ENCODE data around the gene FBXO17. TPM values are rescaled to one million over a fixed set of nuclear protein-coding genes. Genes with fewer than 3 reads are reported as not detected.
"Not testable (repeated sequence)": the region's sequence is repeated elsewhere in the genome, so short reads cannot be mapped to it uniquely, and the experiment has no call there.

FBXO17 gene
- polyA plus RNA-seq, 2 donors, result 5.4 to 6.1 TPM

GRCh38 chr19:38970664-38971532, 4.6 kb downstream of the FBXO17 start:
- no peaks in the 10 kb centered on the region for H3K27me3 ChIP-seq (ENCODE audit: control insufficient read depth in 1 of 2, insufficient read depth in 2 of 2, low read length in 2 of 2)
- WGBS, 2 donors, result 75 to 76% methylated on average over 12 of the region's 12 CpGs

GRCh38 chr19:38966149-38966548, 9.4 kb downstream of the FBXO17 start:
- not testable (repeated sequence) for H3K27ac ChIP-seq (ENCODE audit: low read depth in 2 of 2, low read length in 1 of 2); H3K4me1 ChIP-seq (ENCODE audit: control insufficient read depth in 2 of 2, insufficient read depth in 2 of 2, low read length in 1 of 2); H3K36me3 ChIP-seq (ENCODE audit: control insufficient read depth in 2 of 2, insufficient read depth in 2 of 2, low read length in 1 of 2); H3K9me3 ChIP-seq (ENCODE audit: control insufficient read depth in 2 of 2, insufficient read depth in 1 of 2, low read depth in 1 of 2, low read length in 1 of 2); H3K27me3 ChIP-seq (ENCODE audit: control insufficient read depth in 1 of 2, insufficient read depth in 2 of 2, low read length in 2 of 2); H3K4me3 ChIP-seq (ENCODE audit: low read depth in 1 of 2, low read length in 2 of 2)
- 94 to 99% methylated on average over 5 of the region's 5 CpGs for WGBS, 2 donors

More at GRCh38 chr19:38970664-38971532, 4.6 kb downstream of the FBXO17 start:
- H3K4me3 ChIP-seq (ENCODE audit: low read depth in 1 of 2, low read length in 2 of 2), result no peak overlapping the region
- no peaks in the 10 kb centered on the region for H3K36me3 ChIP-seq (ENCODE audit: control insufficient read depth in 2 of 2, insufficient read depth in 2 of 2, low read length in 1 of 2)
- H3K4me1 ChIP-seq (ENCODE audit: control insufficient read depth in 2 of 2, insufficient read depth in 2 of 2, low read length in 1 of 2), result no peaks in the 10 kb centered on the region
- H3K27ac ChIP-seq (ENCODE audit: low read depth in 2 of 2, low read length in 1 of 2), result no peak overlapping the region
- no peaks in the 10 kb centered on the region for H3K9me3 ChIP-seq (ENCODE audit: control insufficient read depth in 2 of 2, insufficient read depth in 1 of 2, low read depth in 1 of 2, low read length in 1 of 2)

- Histone ChIP-seq H3K36me3 (ENCODE audit: control insufficient read depth in 2 of 2, insufficient read depth in 2 of 2, low read length in 1 of 2) (no peaks in the 10 kb centered on the region), H3K9me3 (ENCODE audit: control insufficient read depth in 2 of 2, insufficient read depth in 1 of 2, low read depth in 1 of 2, low read length in 1 of 2) (no peaks in the 10 kb centered on the region), H3K4me1 (ENCODE audit: control insufficient read depth in 2 of 2, insufficient read depth in 2 of 2, low read length in 1 of 2) (peaks cover 0 to 3% of the 10 kb centered on the region in 2 donors), H3K4me3 (ENCODE audit: low read depth in 1 of 2, low read length in 2 of 2) (no peak overlapping the region), H3K27me3 (ENCODE audit: control insufficient read depth in 1 of 2, insufficient read depth in 2 of 2, low read length in 2 of 2) (no peaks in the 10 kb centered on the region), H3K27ac (ENCODE audit: low read depth in 2 of 2, low read length in 1 of 2) (no peak overlapping the region)
- 89 to 97% methylated on average over 2 of the region's 2 CpGs for WGBS, 2 donors
Measured at GRCh38 chr19:38964738-38965137, 10.8 kb downstream of the FBXO17 start.

- Histone ChIP-seq H3K36me3 (ENCODE audit: control insufficient read depth in 2 of 2, insufficient read depth in 2 of 2, low read length in 1 of 2) (no peaks in the 10 kb centered on the region), H3K27ac (ENCODE audit: low read depth in 2 of 2, low read length in 1 of 2) (no peak overlapping the region), H3K4me1 (ENCODE audit: control insufficient read depth in 2 of 2, insufficient read depth in 2 of 2, low read length in 1 of 2) (peaks cover 0 to 3% of the 10 kb centered on the region in 2 donors), H3K27me3 (ENCODE audit: control insufficient read depth in 1 of 2, insufficient read depth in 2 of 2, low read length in 2 of 2) (no peaks in the 10 kb centered on the region), H3K4me3 (ENCODE audit: low read depth in 1 of 2, low read length in 2 of 2) (no peak overlapping the region), H3K9me3 (ENCODE audit: control insufficient read depth in 2 of 2, insufficient read depth in 1 of 2, low read depth in 1 of 2, low read length in 1 of 2) (no peaks in the 10 kb centered on the region)
- WGBS, 2 donors, result 88 to 89% methylated on average over 5 of the region's 5 CpGs
Measured at GRCh38 chr19:38959618-38960017, 15.9 kb downstream of the FBXO17 start.

GRCh38 chr19:38958301-38958700, 17.2 kb downstream of the FBXO17 start:
- no peak overlapping the region for H3K27ac ChIP-seq (ENCODE audit: low read depth in 2 of 2, low read length in 1 of 2)
- H3K36me3 ChIP-seq (ENCODE audit: control insufficient read depth in 2 of 2, insufficient read depth in 2 of 2, low read length in 1 of 2), result no peaks in the 10 kb centered on the region
- H3K4me3 ChIP-seq (ENCODE audit: low read depth in 1 of 2, low read length in 2 of 2), result no peak overlapping the region
- peaks cover 0 to 3% of the 10 kb centered on the region in 2 donors for H3K4me1 ChIP-seq (ENCODE audit: control insufficient read depth in 2 of 2, insufficient read depth in 2 of 2, low read length in 1 of 2)
- 84 to 94% methylated on average over 2 of the region's 2 CpGs for WGBS, 2 donors
- no peaks in the 10 kb centered on the region for H3K9me3 ChIP-seq (ENCODE audit: control insufficient read depth in 2 of 2, insufficient read depth in 1 of 2, low read depth in 1 of 2, low read length in 1 of 2)
- H3K27me3 ChIP-seq (ENCODE audit: control insufficient read depth in 1 of 2, insufficient read depth in 2 of 2, low read length in 2 of 2), result no peaks in the 10 kb centered on the region

GRCh38 chr19:38956264-38956663, 19.3 kb downstream of the FBXO17 start:
- H3K27me3 ChIP-seq (ENCODE audit: control insufficient read depth in 1 of 2, insufficient read depth in 2 of 2, low read length in 2 of 2), result no peaks in the 10 kb centered on the region
- no peaks in the 10 kb centered on the region for H3K36me3 ChIP-seq (ENCODE audit: control insufficient read depth in 2 of 2, insufficient read depth in 2 of 2, low read length in 1 of 2)
- no peaks in the 10 kb centered on the region for H3K9me3 ChIP-seq (ENCODE audit: control insufficient read depth in 2 of 2, insufficient read depth in 1 of 2, low read depth in 1 of 2, low read length in 1 of 2)
- 87 to 93% methylated on average over 2 of the region's 2 CpGs for WGBS, 2 donors
- no peak overlapping the region for H3K4me3 ChIP-seq (ENCODE audit: low read depth in 1 of 2, low read length in 2 of 2)
- no peaks in the 10 kb centered on the region for H3K4me1 ChIP-seq (ENCODE audit: control insufficient read depth in 2 of 2, insufficient read depth in 2 of 2, low read length in 1 of 2)
- no peak overlapping the region for H3K27ac ChIP-seq (ENCODE audit: low read depth in 2 of 2, low read length in 1 of 2)

GRCh38 chr19:38953677-38954076, 21.9 kb downstream of the FBXO17 start:
- Histone ChIP-seq H3K4me3 (ENCODE audit: low read depth in 1 of 2, low read length in 2 of 2) (no peak overlapping the region), H3K27me3 (ENCODE audit: control insufficient read depth in 1 of 2, insufficient read depth in 2 of 2, low read length in 2 of 2) (no peaks in the 10 kb centered on the region), H3K9me3 (ENCODE audit: control insufficient read depth in 2 of 2, insufficient read depth in 1 of 2, low read depth in 1 of 2, low read length in 1 of 2) (no peaks in the 10 kb centered on the region), H3K36me3 (ENCODE audit: control insufficient read depth in 2 of 2, insufficient read depth in 2 of 2, low read length in 1 of 2) (no peaks in the 10 kb centered on the region), H3K4me1 (ENCODE audit: control insufficient read depth in 2 of 2, insufficient read depth in 2 of 2, low read length in 1 of 2) (peaks cover 3 to 6% of the 10 kb centered on the region in 2 donors), H3K27ac (ENCODE audit: low read depth in 2 of 2, low read length in 1 of 2) (no peak overlapping the region)
- WGBS, 2 donors, result 71 to 81% methylated on average over 4 of the region's 4 CpGs

GRCh38 chr19:38952395-38953165, 23.0 kb downstream of the FBXO17 start:
- Histone ChIP-seq H3K27ac (ENCODE audit: low read depth in 2 of 2, low read length in 1 of 2) (no peak overlapping the region), H3K9me3 (ENCODE audit: control insufficient read depth in 2 of 2, insufficient read depth in 1 of 2, low read depth in 1 of 2, low read length in 1 of 2) (no peaks in the 10 kb centered on the region), H3K4me1 (ENCODE audit: control insufficient read depth in 2 of 2, insufficient read depth in 2 of 2, low read length in 1 of 2) (peaks cover 3 to 6% of the 10 kb centered on the region in 2 donors), H3K36me3 (ENCODE audit: control insufficient read depth in 2 of 2, insufficient read depth in 2 of 2, low read length in 1 of 2) (no peaks in the 10 kb centered on the region), H3K4me3 (ENCODE audit: low read depth in 1 of 2, low read length in 2 of 2) (no peak overlapping the region), H3K27me3 (ENCODE audit: control insufficient read depth in 1 of 2, insufficient read depth in 2 of 2, low read length in 2 of 2) (no peaks in the 10 kb centered on the region)
- 65 to 74% methylated on average over 13 of the region's 13 CpGs for WGBS, 2 donors

GRCh38 chr19:38951187-38951586, 24.4 kb downstream of the FBXO17 start:
- Histone ChIP-seq H3K4me1 (ENCODE audit: control insufficient read depth in 2 of 2, insufficient read depth in 2 of 2, low read length in 1 of 2) (peaks cover 3 to 6% of the 10 kb centered on the region in 2 donors), H3K4me3 (ENCODE audit: low read depth in 1 of 2, low read length in 2 of 2) (no peak overlapping the region), H3K36me3 (ENCODE audit: control insufficient read depth in 2 of 2, insufficient read depth in 2 of 2, low read length in 1 of 2) (no peaks in the 10 kb centered on the region), H3K27ac (ENCODE audit: low read depth in 2 of 2, low read length in 1 of 2) (no peak overlapping the region), H3K9me3 (ENCODE audit: control insufficient read depth in 2 of 2, insufficient read depth in 1 of 2, low read depth in 1 of 2, low read length in 1 of 2) (no peaks in the 10 kb centered on the region), H3K27me3 (ENCODE audit: control insufficient read depth in 1 of 2, insufficient read depth in 2 of 2, low read length in 2 of 2) (no peaks in the 10 kb centered on the region)
- WGBS, 2 donors, result 64 to 78% methylated on average over 3 of the region's 3 CpGs

Measured in esophagus (tissue), 2 donors.